HepG2 (cell line): ENCODE measurements around the gene CDCP2. TPM values are rescaled to one million over a fixed set of nuclear protein-coding genes. Genes with fewer than 3 reads are reported as not detected.

Experiments used
- ATAC-seq: fragments of 200-7000 bp; cut with Tn5 transposase; 3 replicates; pipeline ENCODE4 v1.9.1; 2020; ENCODE audit warnings: mild to moderate bottlenecking, moderate library complexity
- BruUV-seq: library from RNA; stranded (reverse); fragments of 400-500 nt; replicated peaks from 2 replicates; lab custom pipeline; 2021; lab: Mats Ljungman, UMichigan
- CTCF ChIA-PET: fragments of 300-600 bp; formaldehyde crosslinking; extraction: SDS; loops from one replicate; lab custom pipeline; 2021; ENCODE audit warnings: low total read pairs, inconsistent platforms, low intra/inter-chr PET ratio; lab: Yijun Ruan, JAX
- POLR2A ChIA-PET: fragments of 350-600 bp; sonication (Branson Sonifier 250); formaldehyde crosslinking; loops from one replicate; lab custom pipeline; 2020; ENCODE audit warnings: antibody characterized with exemption, inconsistent platforms; lab: Yijun Ruan, JAX
- DNase-seq: peaks from one replicate; pipeline ENCODE4 v3.0.0-alpha.2; 2015; ENCODE audit warnings: low spot score
- FAIRE-seq: peaks from 3 replicates; lab custom pipeline; 2011; peaks lifted over from hg19 to GRCh38; lab: Jason Lieb, UNC
- H2AFZ ChIP-seq: one replicate; pipeline ENCODE4 v1.6.1; 2011; ENCODE audit warnings: low read length, inconsistent platforms
- H3K27ac ChIP-seq: fragments of 300-600 bp; 3 replicates; pipeline ENCODE4 v1.8.0; 2011; ENCODE audit warnings: mixed run types, mild to moderate bottlenecking, mixed read lengths, low read length, inconsistent platforms; ENCODE audit not compliant: insufficient read depth; ENCODE audit errors: extremely low read length
- H3K27me3 ChIP-seq, 2 experiments: fragments of 200-600 bp in 1 of 2; 2 replicates in 1 of 2; 3 replicates in 1 of 2; pipeline versions ENCODE4 v1.6.0 to v1.8.0; 2011; ENCODE audit warnings: low read length in 2 of 2, mild to moderate bottlenecking in 2 of 2, moderate library complexity in 2 of 2, inconsistent platforms in 1 of 2; ENCODE audit not compliant: insufficient read depth in 2 of 2, control insufficient read depth in 1 of 2
- H3K36me3 ChIP-seq, 2 experiments: fragments of 200-600 bp in 1 of 2; replicated peaks in 1 of 2; 2 replicates in 1 of 2; 3 replicates in 1 of 2; pipeline versions ENCODE4 v1.5.1 to v1.8.0; 2011; ENCODE audit warnings: low read length in 2 of 2, inconsistent platforms in 1 of 2; ENCODE audit not compliant: insufficient read depth in 2 of 2, control insufficient read depth in 1 of 2
- H3K4me1 ChIP-seq: 2 replicates; pipeline ENCODE4 v1.5.1; 2012; ENCODE audit warnings: low read length, inconsistent platforms; ENCODE audit not compliant: insufficient read depth
- H3K4me2 ChIP-seq: 2 replicates; pipeline ENCODE4 v1.6.0; 2011; ENCODE audit warnings: low read depth, low read length, inconsistent platforms
- H3K4me3 ChIP-seq, 3 experiments: fragments of 200-600 bp in 1 of 3; sonication (generic), shearing (Covaris generic) in 1 of 3; replicated peaks in 1 of 3; 2 replicates each; pipeline ENCODE4 v1.5.1; 2011 to 2016; ENCODE audit warnings: low read length in 3 of 3, inconsistent platforms in 2 of 3, low read depth in 2 of 3, mild to moderate bottlenecking in 2 of 3, control low read depth in 1 of 3, mixed read lengths in 1 of 3; ENCODE audit not compliant: insufficient read depth in 1 of 3
- H3K79me2 ChIP-seq: one replicate; pipeline ENCODE4 v1.6.1; 2011; ENCODE audit warnings: low read length, inconsistent platforms; ENCODE audit not compliant: insufficient read depth
- H3K9ac ChIP-seq: 2 replicates; pipeline ENCODE4 v1.6.0; 2011; ENCODE audit warnings: mild to moderate bottlenecking, low read depth, low read length, inconsistent platforms; ENCODE audit not compliant: insufficient read depth
- H3K9me3 ChIP-seq: 2 replicates; pipeline ENCODE4 v1.5.1; 2012; ENCODE audit warnings: mild to moderate bottlenecking, low read length
- H4K20me1 ChIP-seq: 2 replicates; pipeline ENCODE4 v1.6.0; 2011; ENCODE audit warnings: inconsistent platforms, mild to moderate bottlenecking, low read length, moderate library complexity; ENCODE audit not compliant: insufficient read depth
- DPF2 ChIP-seq: sonication (generic); formaldehyde crosslinking; IDR thresholded peaks from 2 replicates; pipeline ENCODE4 v1.4.0; 2020; ENCODE audit warnings: mild to moderate bottlenecking, low read depth, missing genetic modification reagents, borderline replicate concordance
- EEA1 ChIP-seq: sonication (generic); formaldehyde crosslinking; IDR thresholded peaks from 2 replicates; pipeline ENCODE4 v1.5.1; 2020; ENCODE audit warnings: mild to moderate bottlenecking, missing genetic modification reagents, borderline replicate concordance
- HNRNPK ChIP-seq: fragments of 200-400 bp; formaldehyde crosslinking; IDR thresholded peaks from 2 replicates; pipeline ENCODE4 v1.6.1; 2018; ENCODE audit warnings: low read length, low read depth, moderate library complexity, mild to moderate bottlenecking; ENCODE audit not compliant: poor library complexity, severe bottlenecking
- KLF9 ChIP-seq: IDR thresholded peaks from 2 replicates; pipeline ENCODE4 v1.6.1; 2016; ENCODE audit warnings: low read depth
- ZFP62 ChIP-seq: sonication (generic); formaldehyde crosslinking; IDR thresholded peaks from 2 replicates; pipeline ENCODE4 v1.4.0; 2020; ENCODE audit warnings: missing genetic modification reagents
- ZNF432 ChIP-seq: sonication (generic); formaldehyde crosslinking; IDR thresholded peaks from 2 replicates; pipeline ENCODE4 v1.5.0; 2020; ENCODE audit warnings: missing genetic modification reagents, mild to moderate bottlenecking, borderline replicate concordance
- ZNF724P ChIP-seq: sonication (generic); formaldehyde crosslinking; IDR thresholded peaks from 2 replicates; pipeline ENCODE4 v1.8.0; 2022; ENCODE audit warnings: missing genetic modification reagents, borderline replicate concordance
- ZNF766 ChIP-seq: sonication (generic); formaldehyde crosslinking; IDR thresholded peaks from 2 replicates; pipeline ENCODE4 v1.5.0; 2020; ENCODE audit warnings: missing genetic modification reagents, borderline replicate concordance
- ZNF777 ChIP-seq: sonication (generic); formaldehyde crosslinking; IDR thresholded peaks from 2 replicates; pipeline ENCODE4 v1.4.0; 2020; ENCODE audit warnings: missing genetic modification reagents
- whole genome bisulfite sequencing: methylation state at CpG from one replicate; pipeline ENCODE4 v1.1.6; 2017; ENCODE audit warnings: low lambda C conversion rate; 5-methylcytosine and 5-hydroxymethylcytosine counted together
- in situ Hi-C: cut with HindIII; loops from 2 replicates; pipeline ENCODE4 v1.10.0; 2017; ENCODE audit warnings: low pct_unique_long_range_greater_than_20kb; ENCODE audit not compliant: extremely low pct_ligation_motif_present
- intact Hi-C: fragments of 100-400 bp; cut with micrococcal nuclease; formaldehyde crosslinking; loops from one replicate; pipeline ENCODE4 v1.10.0; 2022; ENCODE audit not compliant: unreplicated experiment
- polyA plus RNA-seq, 8 experiments: library from polyadenylated mRNA; depleted of rRNA in 3 of 8; stranded (reverse) in 7 of 8; unstranded in 1 of 8; fragments of >200 nt; fragmentation: Illumina TruSeq in 4 of 8; extraction: Trizol in 4 of 8; gene quantifications; 2 replicates each; pipeline versions ENCODE4 v1.2.1 to v1.2.3, GENCODE V29; 2011 to 2016; ENCODE audit warnings: low read depth in 4 of 8, missing spikeins in 1 of 8, mixed read lengths in 1 of 8; ENCODE audit not compliant: insufficient read depth in 1 of 8
- total RNA-seq, 5 experiments: library from RNA; depleted of rRNA; stranded (reverse); fragments of >200 nt; fragmentation: Illumina TruSeq; extraction: Trizol; gene quantifications; 2 replicates each; pipeline ENCODE4 v1.2.3, GENCODE V29; 2016; ENCODE audit warnings: low read depth in 1 of 5
- TF ChIP-seq, protein P1 (sequence below): sonication (generic); formaldehyde crosslinking; IDR thresholded peaks from 2 replicates; pipeline ENCODE4 v1.5.1; 2020; ENCODE audit warnings: mild to moderate bottlenecking, moderate library complexity, missing genetic modification reagents
- TF ChIP-seq, protein P2 (sequence below): sonication (generic); formaldehyde crosslinking; IDR thresholded peaks from 2 replicates; pipeline ENCODE4 v1.4.0; 2020; ENCODE audit warnings: missing genetic modification reagents, low read depth, mild to moderate bottlenecking, borderline replicate concordance

CDCP2 gene
- total and polyA plus RNA-seq, 2 of the 13 experiments (the other 11 are each of a cell fraction or from before 2014, with no cell fraction given): not detected

DNA sequence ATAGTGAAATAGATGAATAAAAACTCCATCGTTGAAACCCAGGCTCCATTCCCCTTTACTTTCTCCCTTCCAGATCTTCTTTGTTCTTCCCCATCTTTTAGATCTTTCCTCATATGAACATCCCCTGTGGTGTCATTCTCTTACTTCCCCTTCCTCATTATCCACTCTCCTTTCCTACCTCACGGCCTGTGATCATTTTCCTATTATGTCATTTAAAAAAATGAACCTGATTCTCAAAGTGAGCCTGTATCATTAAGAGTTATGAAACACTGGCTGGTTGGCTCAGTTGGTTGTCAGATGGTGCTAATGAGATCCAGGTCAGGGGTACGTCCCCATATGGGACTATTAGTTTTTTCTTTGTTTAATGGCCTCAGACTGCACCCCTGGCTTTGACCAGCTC lies 61.1 kb downstream of the CDCP2 start:
- H3K4me3 ChIP-seq: no peak overlapping the region
- 94% methylated on average over 3 of the region's 3 CpGs for WGBS
- no peak overlapping the region for H3K9ac ChIP-seq
- peaks cover 38% of the 10 kb centered on the region for H3K4me1 ChIP-seq
- DNase-seq (no peak), ATAC-seq (no peak)
- no peak overlapping the region for H3K4me2 ChIP-seq
- in situ Hi-C loops: no loop called here
- no peaks in the 10 kb centered on the region for H3K9me3 ChIP-seq
- H4K20me1 ChIP-seq: no peaks in the 10 kb centered on the region
- BruUV-seq: no TSS peak
- no peak overlapping the region for H2AFZ ChIP-seq
- CTCF ChIA-PET: no interaction called here
- POLR2A ChIA-PET: no interaction called here
- intact Hi-C loops: no loop called here
- H3K27me3 ChIP-seq: no peaks in the 10 kb centered on the region
- TF ChIP-seq, protein P1, sequence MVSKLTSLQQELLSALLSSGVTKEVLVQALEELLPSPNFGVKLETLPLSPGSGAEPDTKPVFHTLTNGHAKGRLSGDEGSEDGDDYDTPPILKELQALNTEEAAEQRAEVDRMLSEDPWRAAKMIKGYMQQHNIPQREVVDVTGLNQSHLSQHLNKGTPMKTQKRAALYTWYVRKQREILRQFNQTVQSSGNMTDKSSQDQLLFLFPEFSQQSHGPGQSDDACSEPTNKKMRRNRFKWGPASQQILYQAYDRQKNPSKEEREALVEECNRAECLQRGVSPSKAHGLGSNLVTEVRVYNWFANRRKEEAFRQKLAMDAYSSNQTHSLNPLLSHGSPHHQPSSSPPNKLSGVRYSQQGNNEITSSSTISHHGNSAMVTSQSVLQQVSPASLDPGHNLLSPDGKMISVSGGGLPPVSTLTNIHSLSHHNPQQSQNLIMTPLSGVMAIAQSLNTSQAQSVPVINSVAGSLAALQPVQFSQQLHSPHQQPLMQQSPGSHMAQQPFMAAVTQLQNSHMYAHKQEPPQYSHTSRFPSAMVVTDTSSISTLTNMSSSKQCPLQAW (CRISPR knock-in tag): no peak
- TF ChIP-seq ZNF724P (CRISPR knock-in tag) (no peak), ZFP62 (CRISPR knock-in tag) (no peak), DPF2 (CRISPR knock-in tag) (no peak), ZNF766 (CRISPR knock-in tag) (no peak), ZNF432 (CRISPR knock-in tag) (no peak), KLF9 (CRISPR knock-in tag) (no peak), EEA1 (no peak), HNRNPK (no peak), ZNF777 (CRISPR knock-in tag) (no peak)
- TF ChIP-seq, protein P2, sequence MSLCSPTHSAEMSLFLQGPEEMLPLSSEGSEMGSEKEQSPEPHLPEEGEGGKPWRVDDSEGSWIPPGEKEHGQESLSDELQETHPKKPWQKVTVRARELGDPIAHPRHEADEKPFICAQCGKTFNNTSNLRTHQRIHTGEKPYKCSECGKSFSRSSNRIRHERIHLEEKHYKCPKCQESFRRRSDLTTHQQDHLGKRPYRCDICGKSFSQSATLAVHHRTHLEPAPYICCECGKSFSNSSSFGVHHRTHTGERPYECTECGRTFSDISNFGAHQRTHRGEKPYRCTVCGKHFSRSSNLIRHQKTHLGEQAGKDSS: no peak
- TF ChIP-seq, all 625 proteins: peak for 0
- Histone ChIP-seq H3K36me3 (peaks cover 0 to 6% of the 10 kb centered on the region in 2 experiments; a peak in 2 of 5 replicates), H3K27ac (no peak overlapping the region), H3K79me2 (no peaks in the 10 kb centered on the region)
- no peak for FAIRE-seq
